ENCODE measurements around the gene NCKIPSD.
A peak's percentile ranks its signal among the peaks of the same experiment; 100 is the strongest.

The NCKIPSD gene

DNA sequence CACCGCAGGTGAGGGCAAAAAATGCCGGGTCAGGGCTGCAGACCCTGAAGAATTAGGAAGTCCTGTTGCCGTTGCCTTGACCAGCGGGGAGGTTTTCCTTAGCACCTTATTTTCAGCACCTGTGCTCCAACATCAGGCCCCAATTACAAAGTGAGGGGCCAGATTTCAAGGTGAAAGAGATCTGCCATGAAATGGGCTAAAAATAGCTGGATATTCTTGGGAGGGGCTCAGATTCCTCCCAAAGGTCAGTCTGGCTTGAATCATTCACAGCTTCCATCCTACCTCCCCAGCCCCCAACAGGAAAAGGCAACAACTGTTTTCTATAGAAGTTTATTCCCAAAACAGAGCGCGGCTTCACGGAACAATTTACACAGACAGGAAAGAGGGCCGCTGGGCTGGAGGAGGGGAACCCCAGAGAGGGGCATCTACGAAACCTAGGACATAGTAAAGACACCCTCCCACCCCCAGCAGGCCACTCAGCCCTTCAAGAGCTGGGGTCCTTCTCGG lies 49.5 kb downstream of the NCKIPSD start:
- no peak for DNase-seq (ENCODE audit: low read depth)
- peak overlapping the region; percentile 95 for H3K4me3 ChIP-seq (ENCODE audit: low read depth, low read length)
- TF ChIP-seq CTCF (IDR thresholded peaks at IDR 0.05; ENCODE audit: control insufficient read depth, extremely low read depth, insufficient read depth), result no peak

DNA sequence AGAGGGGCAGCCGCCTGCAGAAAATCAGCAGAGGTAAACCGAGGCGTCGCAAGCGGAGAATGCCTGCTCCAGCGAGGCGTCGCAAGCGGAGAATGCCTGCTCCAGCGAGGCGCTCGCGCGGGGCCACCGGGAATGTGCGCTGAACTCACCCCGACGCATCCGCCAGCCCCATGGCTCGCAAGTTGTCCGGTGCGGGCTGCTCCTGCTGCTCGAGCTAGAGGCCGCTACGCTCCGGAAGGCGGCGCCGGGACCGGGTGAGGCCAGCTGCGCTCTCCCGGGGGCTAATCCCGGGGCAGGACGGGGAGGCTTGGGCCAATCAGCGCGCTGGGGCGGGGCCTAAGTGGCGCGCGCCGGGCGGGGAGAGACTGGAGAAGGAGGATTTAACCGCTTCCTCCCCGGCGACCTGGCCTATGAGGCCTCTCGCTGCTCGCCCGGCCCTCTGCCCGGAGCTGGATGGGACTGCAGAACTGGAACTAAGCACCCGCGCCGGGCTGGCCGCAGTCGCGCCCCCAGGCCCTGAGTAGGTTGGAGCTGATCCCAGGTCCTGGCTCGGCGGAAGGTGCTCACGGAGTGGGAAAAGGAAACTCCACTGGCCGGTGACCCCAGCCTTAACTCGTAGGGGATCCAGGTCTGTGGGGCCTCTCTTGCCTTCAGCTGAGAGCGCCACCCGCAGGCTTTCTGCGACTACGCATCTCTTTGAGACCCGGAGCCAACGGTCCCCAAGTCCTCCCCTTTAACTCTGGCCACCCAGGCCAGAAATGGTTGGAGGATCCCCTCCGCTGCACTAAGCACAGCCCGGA lies 50.3 kb downstream of the NCKIPSD start, which contains the start of gene SLC26A6:
Gene SLC26A6 (minus strand): TSS at position 240 of the 800 bp plus-strand sequence. CDS start 68 bp downstream, at position 172.
- H3K4me3 ChIP-seq (ENCODE audit: low read depth, low read length), result peak within 1 kb of the TSS; percentile 95
- TF ChIP-seq CTCF (IDR thresholded peaks at IDR 0.05; ENCODE audit: control insufficient read depth, extremely low read depth, insufficient read depth), result peak; percentile 45
- peak; percentile 86 for DNase-seq (ENCODE audit: low read depth)

- TF ChIP-seq CTCF (IDR thresholded peaks at IDR 0.05; ENCODE audit: control insufficient read depth, extremely low read depth, insufficient read depth), result no peak
- no peak for DNase-seq (ENCODE audit: low read depth)
- H3K4me3 ChIP-seq (ENCODE audit: low read depth, low read length), result peak overlapping the region; percentile 95
Measured at GRCh38 chr3:48634661-48635221, 51.0 kb downstream of the NCKIPSD start.

- TF ChIP-seq CTCF (IDR thresholded peaks at IDR 0.05; ENCODE audit: control insufficient read depth, extremely low read depth, insufficient read depth), result no peak
- DNase-seq (ENCODE audit: low read depth), result no peak
- 0 out of 2 replicates have a peak overlapping the region, but pooled peaks have one; percentile 95 for H3K4me3 ChIP-seq (ENCODE audit: low read depth, low read length)
Measured at GRCh38 chr3:48633743-48634142, 52.0 kb downstream of the NCKIPSD start.

GRCh38 chr3:48633256-48633655 lies 52.5 kb downstream of the NCKIPSD start:
- no peak overlapping the region for H3K4me3 ChIP-seq (ENCODE audit: low read depth, low read length)
- DNase-seq (ENCODE audit: low read depth), result no peak
- TF ChIP-seq CTCF (IDR thresholded peaks at IDR 0.05; ENCODE audit: control insufficient read depth, extremely low read depth, insufficient read depth), result no peak

GRCh38 chr3:48631516-48632448 lies 53.9 kb downstream of the NCKIPSD start:
- H3K4me3 ChIP-seq (ENCODE audit: low read depth, low read length), result no peak overlapping the region
- no peak for TF ChIP-seq CTCF (IDR thresholded peaks at IDR 0.05; ENCODE audit: control insufficient read depth, extremely low read depth, insufficient read depth)
- no peak for DNase-seq (ENCODE audit: low read depth)
